Middle frontal gyrus (tissue), 1 donor: Measurements from ENCODE around the gene RABEP1.

Source experiments
- DNase-seq: peaks from one replicate; pipeline ENCODE4 v3.0.0-alpha.2; 2015; ENCODE audit warnings: low spot score; ENCODE audit errors: extremely low spot score

RABEP1 gene

GRCh38 chr17:5361426-5361825 lies 79.3 kb downstream of the RABEP1 start:
- DNase-seq, result no peak

DNA sequence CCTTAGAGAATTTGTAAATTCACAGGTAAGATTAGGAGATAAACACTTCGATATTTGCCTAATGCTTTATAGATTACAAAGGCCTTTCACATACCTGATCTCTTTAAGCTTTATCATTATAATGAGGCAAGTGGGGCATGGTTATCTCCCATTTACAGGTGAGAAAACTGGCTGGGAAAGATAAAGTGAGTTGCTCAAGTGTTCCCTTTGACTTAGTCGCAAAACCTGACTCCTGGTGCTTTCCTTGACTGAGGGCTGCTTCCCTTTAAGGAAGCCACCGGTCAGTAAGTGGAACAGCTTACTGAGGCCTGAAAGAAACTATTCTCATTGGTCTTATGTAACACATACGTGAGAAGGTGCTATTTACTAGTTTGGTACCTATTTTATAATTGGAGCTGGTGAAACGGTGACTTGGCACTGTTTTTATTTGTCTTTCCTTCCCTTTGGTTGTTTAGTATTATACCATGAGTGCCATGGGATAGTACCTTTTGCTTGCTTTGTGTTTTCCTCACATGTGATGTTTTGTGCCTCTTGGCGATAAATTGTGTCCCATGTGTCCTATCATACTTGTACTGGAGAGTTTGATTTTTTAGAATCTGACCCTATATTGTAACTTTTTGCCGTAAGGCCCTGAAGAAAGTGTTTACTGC lies 80.2 kb downstream of the RABEP1 start:
- DNase-seq, result no peak

GRCh38 chr17:5364156-5364555 lies 82.1 kb downstream of the RABEP1 start:
- no peak for DNase-seq

GRCh38 chr17:5364696-5365095 lies 82.6 kb downstream of the RABEP1 start:
- no peak for DNase-seq

GRCh38 chr17:5365831-5366230 lies 83.7 kb downstream of the RABEP1 start:
- DNase-seq, result no peak

DNA sequence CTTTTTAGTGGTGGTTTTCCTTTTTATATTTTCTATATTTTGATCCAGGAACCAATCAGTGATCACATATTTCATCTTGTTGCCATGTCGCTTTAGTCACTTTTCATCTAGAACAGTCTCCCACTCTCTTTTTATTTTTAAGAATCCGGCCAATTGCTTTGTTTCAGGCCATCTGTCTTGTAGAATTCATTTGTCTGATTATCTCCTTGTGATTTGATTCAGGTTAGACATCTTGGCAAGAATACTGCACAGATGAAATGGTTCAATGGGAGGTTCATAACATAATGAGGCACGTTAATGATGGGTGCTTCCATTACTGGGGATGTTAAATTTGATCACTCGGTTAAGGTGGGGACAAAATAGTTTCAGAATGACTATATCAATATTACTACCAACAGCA lies 88.3 kb downstream of the RABEP1 start:
- DNase-seq, result no peak

- DNase-seq, result no peak
Measured at GRCh38 chr17:5373112-5373511, 91.0 kb downstream of the RABEP1 start.

- no peak for DNase-seq
Measured at GRCh38 chr17:5378566-5379207, 96.6 kb downstream of the RABEP1 start.

DNA sequence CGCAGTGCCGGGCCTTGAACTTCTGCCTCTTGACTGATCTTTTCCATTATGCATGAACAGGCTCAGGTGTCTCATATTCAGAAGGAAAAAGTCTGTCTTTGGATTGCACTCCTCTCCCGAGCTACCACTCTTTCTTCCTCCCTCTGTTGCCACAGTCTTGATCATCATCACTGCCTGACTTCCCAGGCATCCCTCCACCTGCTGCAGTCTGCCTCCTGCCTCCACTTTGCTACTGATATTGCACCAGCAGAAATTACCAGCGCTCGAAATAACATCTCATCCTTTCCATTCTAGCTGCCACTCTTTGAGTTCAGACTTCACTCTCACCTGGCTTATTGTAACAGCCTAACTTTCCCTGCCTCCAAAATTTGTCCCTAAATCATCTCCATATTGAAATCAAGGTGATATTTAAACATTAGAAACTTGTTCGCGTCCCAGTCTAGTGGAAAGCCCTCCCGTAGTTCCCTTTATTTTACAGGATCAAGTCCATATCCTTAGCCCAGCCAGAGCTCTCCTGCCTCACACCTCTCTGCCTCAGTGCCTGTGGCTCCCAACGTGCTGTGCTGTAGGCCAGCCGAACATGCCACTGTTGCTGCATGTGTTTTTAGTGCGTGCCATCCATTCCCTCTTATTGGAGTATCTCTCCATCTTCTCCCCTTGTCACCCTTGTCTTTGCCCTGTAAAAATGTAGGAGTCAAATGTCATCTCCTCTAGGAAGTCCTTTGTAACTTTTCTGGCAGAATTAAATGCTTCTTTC lies 97.4 kb downstream of the RABEP1 start:
- no peak for DNase-seq

DNA sequence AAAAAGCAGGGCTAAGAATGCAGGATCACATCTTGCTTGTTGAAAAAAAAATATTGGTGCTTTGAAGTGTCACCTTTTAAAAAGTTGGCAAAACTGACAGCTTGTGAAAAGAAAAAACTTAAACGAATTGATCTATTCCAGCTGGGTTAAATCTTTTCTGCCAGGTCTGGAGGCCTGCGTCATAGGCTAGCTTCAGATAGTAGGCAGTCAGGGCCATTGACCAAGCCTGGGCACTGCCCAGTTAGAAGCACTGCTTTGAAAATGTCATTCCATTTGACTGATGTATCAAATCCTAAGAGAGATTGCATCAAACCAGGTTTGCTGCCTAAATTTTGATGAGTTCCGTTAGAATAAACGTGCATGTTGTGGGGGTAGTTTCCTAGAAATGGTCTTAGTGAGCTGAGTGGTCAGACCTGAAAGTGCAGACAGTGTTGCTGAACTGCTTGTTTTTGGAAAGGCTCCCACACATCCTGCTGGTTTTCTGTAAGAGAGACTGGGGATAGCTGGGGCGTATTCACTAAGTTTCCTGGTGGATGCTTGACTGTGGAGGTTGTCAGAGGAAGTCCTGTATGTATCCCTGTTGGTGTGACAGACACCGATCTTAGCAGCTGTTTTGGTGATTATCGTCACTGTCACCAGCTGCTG lies 98.5 kb downstream of the RABEP1 start:
- no peak for DNase-seq

DNA sequence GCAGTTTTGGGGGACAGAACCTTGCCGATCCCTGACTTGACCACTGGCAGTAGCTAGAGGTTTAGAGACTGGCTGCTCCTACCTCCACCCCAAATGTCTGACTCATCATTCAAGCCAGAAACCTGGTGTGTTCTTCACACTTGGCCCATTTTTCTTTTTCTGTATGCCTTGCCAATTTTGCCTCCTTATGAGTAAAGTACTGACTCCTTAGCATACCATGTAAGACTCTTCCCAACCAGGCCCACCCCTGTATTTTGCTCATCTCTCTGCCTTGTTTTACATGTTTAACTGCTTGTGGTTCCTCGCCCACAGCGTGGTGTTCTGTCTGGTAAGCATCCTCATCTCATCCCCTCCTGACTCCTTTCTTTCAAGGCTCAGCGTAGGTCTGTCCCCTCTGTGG lies 99.5 kb downstream of the RABEP1 start:
- no peak for DNase-seq

GRCh38 chr17:5391678-5392077 lies 109.6 kb downstream of the RABEP1 start:
- DNase-seq, result no peak

GRCh38 chr17:5396612-5397011 lies 114.5 kb downstream of the RABEP1 start:
- no peak for DNase-seq

- no peak for DNase-seq
Measured at GRCh38 chr17:5399767-5400166, 117.7 kb downstream of the RABEP1 start.

- DNase-seq, result no peak
Measured at GRCh38 chr17:5405400-5405799, 123.3 kb downstream of the RABEP1 start.

DNA sequence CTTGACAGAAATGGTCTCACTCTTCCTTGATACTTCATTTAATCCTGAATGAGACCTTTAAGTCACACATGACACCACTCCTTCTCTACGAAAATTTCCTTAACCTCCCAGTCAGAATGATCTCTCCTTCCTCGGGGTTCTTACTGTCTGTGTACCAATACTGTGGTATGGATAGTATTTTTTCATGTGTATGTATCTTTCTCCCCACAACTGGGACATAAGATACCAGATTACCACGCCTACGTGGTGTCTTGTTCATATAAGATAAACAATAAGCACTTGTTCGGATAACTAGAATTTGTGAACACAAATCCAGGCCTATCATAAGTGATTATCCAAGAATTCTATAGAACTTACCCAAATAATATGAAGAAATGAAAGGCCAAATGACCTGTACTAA lies 126.1 kb downstream of the RABEP1 start:
- no peak for DNase-seq

- DNase-seq, result no peak
Measured at GRCh38 chr17:5410594-5411272, 128.6 kb downstream of the RABEP1 start.

DNA sequence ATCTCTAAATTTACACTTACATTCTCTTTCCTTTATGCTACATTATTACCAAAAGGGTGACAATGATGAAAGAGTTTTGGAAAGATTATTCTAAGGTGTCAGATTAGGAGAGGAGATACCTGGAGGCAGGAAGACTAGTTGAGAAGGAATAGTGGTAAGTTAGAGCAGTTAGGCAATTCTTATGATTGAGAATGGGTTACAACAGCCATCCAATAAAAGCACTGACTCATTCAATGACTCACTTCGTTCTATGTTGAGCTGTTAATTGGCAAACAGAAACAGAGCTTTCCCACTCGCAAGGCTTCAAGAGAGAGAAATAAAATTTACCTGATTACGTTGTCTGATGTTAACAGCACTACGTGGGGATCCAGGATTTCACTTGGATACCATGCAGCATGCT lies 131.6 kb downstream of the RABEP1 start:
- DNase-seq, result no peak

GRCh38 chr17:5416901-5417300 lies 134.8 kb downstream of the RABEP1 start:
- DNase-seq, result no peak

DNA sequence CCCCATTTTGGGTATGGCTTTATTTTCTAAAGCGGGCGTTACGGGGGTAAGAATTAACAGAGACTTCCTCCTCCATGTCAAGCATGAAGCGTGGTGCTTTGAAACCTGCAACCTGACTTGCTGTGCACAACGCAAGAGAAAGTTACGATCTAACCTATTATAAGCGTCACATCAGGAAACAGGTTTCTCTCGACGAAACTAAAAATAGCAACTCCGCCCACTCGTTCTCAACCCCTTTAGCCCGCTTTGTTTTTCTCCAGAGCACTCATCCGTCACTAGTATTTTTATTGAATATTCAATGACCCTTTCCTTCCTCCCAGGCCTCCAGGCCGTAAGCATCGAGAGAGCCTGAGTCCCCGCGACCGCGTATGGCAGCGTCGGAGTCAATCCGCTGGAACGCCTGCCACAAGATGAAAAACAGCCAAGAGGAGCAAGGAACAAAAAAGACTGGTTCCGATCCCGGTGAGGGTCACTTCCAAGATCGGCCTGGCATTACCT lies 136.8 kb downstream of the RABEP1 start:
- DNase-seq, result no peak

- peak; percentile 97 for DNase-seq
Measured at GRCh38 chr17:5419356-5419958, 137.4 kb downstream of the RABEP1 start, which contains the start of gene NUP88. Gene NUP88, minus strand, starts transcription at chr17:5419662. Its CDS starts 12 bp downstream, at chr17:5419650.
